C4-2B (cell line): ENCODE data around the gene PPL.

Experiments used
- CTCF ChIP-seq: fragments of 450-650 bp; conservative IDR thresholded peaks from 2 replicates; pipeline ENCODE4 v1.5.1; 2017; ENCODE audit warnings: mild to moderate bottlenecking
- ZFX ChIP-seq: fragments of 450-650 bp; IDR thresholded peaks from 2 replicates; pipeline ENCODE4 v1.6.1; 2017

DNA sequence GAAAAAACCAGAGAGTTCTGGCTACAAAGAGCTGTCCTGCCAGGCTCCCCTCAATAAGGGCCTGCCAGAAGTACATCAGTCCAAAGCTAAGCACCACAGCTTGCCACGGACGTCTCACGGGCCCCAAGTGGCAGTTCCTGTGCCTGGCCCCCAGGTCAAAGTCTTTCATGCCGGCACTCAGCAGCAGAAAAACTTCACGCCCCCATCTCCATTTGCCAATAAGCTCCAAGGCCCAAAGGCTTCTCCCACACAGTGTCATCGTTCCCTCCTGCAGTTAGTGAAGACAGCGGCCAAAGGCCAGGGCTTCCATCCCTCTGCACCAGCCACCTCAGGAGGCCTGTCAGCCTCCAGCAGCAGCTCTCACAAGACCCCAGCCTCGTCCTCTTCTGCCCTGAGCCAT lies 62.3 kb downstream of the PPL start:
- TF ChIP-seq CTCF (no peak), ZFX (no peak)
